Measurements from ENCODE around the gene CAMK2B.
"Not testable (repeated sequence)": the region's sequence is repeated elsewhere in the genome, so short reads cannot be mapped to it uniquely, and the experiment has no call there.

CAMK2B gene

DNA sequence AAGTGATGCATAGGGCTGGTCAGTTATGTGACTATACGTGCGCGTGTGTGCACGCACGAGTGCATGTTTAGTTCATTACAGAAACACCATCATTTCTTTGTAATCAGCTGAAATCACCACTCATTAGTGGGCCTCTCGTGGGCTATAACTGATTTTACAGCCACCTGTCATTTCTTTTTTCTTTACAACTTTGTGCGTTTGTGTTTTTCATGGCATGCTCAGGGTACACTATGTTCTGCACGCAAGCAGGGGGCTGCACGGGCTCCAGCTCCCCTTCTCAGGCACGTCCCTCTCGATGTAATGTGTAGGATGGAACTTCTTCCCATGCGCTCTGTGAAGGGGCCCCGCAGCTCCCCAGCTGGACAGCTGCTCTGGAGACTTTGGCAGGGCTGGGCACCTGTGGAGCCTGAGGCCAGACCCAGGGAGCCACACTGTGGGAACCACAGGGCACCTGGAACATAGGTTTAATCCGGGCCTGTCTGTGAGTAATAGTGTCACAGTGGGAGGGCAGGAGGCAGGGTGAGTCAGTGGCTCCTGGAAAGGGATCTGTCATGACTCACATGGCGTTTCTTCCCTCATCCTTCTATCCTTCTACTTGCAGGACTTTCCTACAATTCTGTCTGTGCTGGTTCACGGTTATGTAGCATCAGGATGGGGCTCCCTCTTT, 141.1 kb downstream of the CAMK2B start:
- in situ Hi-C loops (cut with HindIII; ENCODE audit: low sequenced_read_pairs), result no loop called here

DNA sequence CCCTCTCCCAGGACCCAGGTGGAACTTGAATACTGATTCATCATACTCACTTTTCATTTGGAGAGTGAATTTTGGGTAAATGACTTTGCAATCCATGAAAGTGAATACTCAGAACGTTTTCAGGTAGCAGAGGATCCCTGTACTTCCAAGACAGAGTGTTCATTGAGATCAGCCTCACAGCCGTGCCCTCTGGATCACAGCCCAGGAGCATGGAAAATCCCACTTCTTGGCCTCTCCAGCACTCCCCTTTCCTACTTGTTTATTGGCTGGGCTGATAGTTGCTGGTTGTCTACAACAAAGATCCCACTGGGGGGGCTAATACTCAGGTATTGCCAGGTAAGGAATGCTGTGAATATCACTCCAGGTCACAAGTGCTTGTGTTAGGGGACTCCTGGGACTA, 142.0 kb downstream of the CAMK2B start:
- in situ Hi-C loops (cut with HindIII; ENCODE audit: low sequenced_read_pairs), result no loop called here

DNA sequence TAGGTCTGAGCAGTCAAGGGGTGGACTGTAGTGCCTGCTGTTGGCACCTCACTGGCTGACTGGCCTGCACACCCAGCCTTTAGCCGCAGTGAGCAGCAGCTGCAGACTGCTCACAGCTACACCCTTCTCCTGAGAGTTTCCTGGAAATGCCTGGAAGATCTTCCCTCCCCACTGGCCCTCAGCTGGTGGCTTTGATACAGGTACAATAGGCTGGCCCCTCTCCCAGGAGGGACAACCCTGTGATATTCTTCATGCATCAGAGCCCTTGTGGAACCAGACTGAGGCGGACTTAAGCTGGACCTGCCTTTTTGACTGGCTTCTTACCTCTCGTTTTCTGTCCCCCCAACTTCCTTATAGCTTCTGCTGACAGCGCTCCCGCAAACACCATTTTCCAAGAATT, 142.6 kb downstream of the CAMK2B start:
- in situ Hi-C loops (cut with HindIII; ENCODE audit: low sequenced_read_pairs), result no loop called here

DNA sequence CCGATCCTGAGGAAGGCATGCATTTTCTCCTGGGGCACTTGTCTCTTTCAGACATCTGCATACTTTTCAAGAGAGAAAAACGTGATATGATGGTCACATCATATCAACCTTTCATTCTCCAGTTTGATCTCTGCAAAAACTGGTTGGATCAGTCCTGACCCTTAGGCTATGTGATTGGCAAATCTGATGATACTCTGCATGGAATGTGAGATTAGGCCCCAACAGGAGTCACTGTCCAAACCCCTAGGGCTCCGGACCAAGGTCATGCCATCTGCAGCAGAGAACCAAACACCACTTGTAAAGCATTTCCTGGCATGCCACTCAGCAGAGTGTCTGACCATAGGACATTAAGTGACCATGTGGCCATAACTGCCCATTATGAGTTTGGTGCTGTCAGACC, 144.8 kb downstream of the CAMK2B start:
- in situ Hi-C loops (cut with HindIII; ENCODE audit: low sequenced_read_pairs), result no loop called here

DNA sequence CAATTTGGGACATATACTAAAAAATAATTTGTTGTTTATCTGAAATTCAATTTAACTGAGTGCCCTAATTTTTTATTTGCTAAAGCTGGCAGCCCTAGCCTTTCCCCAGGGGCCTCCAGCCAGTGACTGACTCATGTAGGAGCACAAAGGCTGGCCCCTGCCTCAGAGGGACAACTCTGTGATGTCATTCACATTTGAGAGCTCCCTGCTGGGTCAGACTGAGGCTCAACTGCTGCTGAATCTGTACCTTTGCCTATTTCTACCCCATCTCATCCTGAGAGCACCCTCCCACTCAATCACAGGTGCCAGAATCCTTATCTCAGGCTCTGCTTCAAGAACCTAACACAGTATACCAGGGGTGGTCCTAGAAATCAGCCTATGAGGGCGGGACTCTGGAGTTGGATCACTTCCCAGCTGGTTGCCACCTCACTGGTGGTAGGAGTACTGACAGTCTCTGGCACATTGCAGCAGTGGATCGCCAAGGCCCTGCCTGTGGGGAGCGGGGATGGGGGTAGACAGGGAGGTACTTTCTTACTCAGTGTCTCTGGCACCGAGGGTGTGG, 147.7 kb downstream of the CAMK2B start:
- in situ Hi-C loops (cut with HindIII; ENCODE audit: low sequenced_read_pairs), result no loop called here

DNA sequence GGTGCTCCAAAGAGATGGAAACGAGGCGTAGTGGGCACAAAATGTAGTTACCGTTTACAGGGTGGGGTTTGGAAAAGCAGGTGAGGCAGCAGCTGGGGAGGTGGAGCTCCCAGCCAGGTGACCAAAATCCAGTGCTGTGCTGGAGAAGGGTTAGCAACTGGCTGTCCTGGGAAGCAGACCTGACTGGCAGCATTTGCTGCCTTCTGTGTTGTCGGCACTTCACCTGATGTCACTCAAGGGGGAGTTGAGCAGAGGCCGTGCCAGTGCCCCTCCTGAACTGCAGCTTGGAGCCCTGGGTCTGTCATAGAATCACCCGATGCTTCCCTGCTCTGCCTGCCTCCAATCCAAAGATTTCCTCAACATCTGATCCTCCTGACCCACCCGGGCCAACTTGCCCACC, 148.9 kb downstream of the CAMK2B start:
- in situ Hi-C loops (cut with HindIII; ENCODE audit: low sequenced_read_pairs), result no loop called here

DNA sequence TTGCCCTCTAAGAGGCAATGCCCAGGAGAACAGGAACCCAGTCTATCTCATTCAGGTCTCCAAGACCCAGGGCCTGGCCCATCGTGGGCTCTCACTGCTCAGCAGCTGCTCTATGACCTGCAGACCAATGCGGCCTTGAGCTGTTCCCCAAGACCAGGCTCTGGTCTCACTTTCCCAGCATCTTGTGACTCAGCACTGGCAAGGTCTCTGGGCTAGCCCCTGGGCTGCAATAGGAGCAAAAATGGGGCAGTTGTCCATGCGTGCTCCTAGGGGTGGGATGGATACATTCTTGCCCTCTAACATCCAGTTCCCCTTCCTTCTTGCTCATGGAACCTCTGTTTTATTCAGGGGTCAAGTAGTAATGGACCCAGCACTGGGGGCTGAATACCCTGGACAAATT, 149.7 kb downstream of the CAMK2B start:
- in situ Hi-C loops (cut with HindIII; ENCODE audit: low sequenced_read_pairs), result no loop called here

DNA sequence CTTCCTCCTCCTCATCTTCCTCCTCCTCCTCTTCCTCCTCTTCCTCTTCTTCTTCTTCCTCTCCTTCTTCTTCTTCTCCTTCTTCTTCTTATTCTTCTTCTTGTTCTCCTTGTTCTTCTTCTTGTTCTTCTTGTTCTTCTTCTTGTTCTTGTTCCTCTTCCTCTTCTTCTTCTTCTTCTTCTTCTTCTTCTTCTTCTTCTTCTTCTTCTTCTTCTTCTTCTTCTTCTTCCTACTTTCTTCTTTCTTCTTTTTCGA, 150.8 kb downstream of the CAMK2B start:
- in situ Hi-C loops (cut with HindIII; ENCODE audit: low sequenced_read_pairs), result not testable (repeated sequence)

DNA sequence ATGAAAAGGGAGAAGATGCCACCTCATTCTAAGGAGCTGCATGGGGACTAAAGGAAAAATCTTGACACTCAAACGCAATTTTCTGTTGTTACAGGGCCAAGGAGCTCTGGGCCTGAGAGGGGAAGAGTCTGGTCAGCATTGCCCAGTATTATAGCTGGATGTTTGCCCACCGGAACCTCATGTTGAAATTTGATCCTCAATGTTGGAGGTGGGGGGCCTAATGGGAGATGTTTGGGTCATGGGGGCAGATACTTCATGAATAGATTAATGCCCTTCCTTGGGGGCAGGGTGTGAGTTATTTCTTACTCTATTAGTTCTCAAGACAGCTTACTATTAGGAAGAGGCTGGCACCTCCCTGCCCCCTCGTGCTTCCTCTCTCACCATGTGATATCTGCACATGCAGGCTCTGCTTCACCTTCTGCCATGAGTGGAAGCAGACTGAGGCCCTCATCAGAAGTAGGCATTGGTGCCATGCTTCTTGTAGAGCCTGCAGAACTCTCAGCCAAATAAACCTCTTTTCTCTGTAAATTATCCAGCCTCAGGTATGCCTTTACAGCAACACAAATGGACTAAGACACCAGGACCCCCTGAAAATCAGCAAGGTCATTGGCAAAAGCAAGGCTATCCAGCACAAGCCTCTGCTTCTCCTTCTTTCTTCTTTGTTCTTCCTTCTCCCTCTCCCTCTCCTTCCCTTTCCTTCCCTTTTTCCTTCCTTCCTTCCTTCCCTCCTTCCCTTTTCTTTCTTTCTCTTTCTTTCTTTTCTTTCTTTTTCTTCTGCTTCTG, 151.3 kb downstream of the CAMK2B start:
- in situ Hi-C loops (cut with HindIII; ENCODE audit: low sequenced_read_pairs), result no loop called here

DNA sequence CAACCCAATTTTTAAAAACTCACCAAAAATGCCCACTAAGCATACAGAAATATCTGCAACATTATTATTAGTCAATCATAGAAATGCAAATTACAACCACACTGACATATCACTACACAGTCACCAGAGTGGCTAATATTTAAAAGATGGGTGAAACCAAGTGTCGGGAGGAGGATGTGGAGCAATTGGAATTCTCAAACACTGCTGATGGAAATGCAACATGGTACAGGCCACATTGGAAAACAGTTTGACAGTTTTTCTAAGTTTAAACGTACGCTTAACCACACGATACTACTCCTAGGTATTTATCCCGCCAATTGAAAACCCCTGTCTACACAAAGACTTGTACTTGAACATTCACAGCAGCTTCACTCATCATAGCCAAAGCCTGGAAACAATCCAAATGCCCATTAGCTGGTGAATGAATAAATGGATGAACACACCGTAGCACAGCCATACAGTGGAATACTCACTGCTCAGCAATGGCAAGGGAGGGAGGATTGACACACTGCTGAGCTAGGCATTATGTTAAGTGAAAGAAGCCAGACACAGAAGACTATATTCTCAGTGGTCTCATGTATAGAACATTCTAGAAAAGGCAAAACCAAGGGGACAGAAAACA, 152.5 kb downstream of the CAMK2B start:
- in situ Hi-C loops (cut with HindIII; ENCODE audit: low sequenced_read_pairs), result no loop called here

DNA sequence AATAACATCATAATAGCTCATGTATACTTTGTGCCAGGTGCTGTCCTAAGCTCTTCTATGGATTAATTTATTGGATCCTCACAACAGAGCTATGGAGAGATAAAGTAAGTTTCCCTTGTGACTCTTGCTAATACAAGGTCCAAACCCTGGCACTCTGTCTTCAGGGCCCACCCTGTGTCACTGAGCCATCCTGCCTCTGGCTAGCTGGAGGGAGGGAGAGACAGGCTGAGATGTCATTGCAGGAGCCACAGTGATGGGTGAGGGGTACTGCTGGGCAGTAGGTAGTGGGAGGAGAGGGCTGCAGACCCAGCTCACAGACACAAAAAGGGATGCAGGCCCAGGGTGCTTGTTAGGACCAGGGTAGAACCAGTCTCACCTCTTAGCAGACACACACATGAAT, 153.0 kb downstream of the CAMK2B start:
- in situ Hi-C loops (cut with HindIII; ENCODE audit: low sequenced_read_pairs), result no loop called here

DNA sequence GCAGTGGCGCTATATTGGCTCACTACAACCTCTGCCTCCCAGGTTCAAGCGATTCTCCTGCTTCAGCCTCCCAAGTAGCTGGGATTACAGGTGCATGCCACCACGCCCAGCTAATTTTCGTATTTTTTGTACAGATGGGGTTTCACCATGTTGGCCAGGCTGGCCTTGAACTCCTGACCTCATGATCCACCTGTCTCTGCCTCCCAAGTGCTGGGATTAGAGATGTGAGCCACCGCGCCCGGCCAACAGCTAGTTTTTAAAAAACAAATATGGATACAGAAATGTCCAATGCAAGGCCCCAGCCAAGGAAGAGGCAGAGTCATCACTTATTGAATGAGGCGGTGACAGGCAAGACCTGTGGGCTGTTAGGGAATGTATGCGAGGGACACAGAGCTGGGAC, 153.5 kb downstream of the CAMK2B start:
- in situ Hi-C loops (cut with HindIII; ENCODE audit: low sequenced_read_pairs), result not testable (repeated sequence)

DNA sequence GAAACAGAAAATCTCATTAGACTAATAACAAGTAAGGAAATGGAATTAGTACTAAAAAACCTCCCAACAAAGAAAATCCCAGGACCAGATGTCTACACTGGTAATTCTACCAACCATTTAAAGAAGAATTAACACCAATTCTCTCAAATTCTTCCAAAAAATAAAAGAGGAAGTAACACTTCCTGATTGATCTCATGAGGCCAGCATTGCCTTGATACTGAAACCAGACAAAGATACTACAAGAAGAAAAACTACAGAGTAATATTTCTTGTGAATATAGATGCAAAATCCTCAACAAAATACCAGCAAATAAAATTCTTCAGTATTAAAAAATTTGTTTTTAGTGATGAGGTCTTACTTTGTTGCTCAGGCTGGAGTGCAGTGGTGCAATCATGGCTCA, 157.5 kb downstream of the CAMK2B start:
- in situ Hi-C loops (cut with HindIII; ENCODE audit: low sequenced_read_pairs), result no loop called here
